GM21576 (cell line): ENCODE data around the gene USP12.

Source experiments
- ATAC-seq: cut with Tn5 transposase; IDR thresholded peaks from one replicate; pipeline ENCODE4 v1.9.1; 2021; ENCODE audit warnings: mild to moderate bottlenecking, moderate library complexity; ENCODE audit not compliant: unreplicated experiment

USP12 gene

DNA sequence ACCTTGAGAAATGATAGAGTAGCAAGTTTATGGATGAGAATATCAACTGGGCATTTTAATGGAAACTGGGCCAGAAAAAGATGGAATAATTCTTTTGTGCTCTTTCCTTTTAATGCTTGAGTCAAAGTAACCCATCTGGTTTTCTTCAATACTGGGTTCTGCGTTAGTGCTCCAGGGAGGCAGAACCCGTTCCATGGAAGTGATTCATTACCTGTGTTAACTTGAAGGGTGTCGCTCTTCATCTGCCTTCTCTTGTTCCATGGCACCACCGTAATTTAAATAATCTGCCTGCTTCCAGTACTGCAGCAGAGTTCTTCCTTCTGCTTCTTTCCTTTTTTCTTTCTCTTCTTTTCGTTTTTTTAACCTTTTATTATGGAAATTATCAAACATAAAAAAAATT is 14.7 kb upstream of the USP12 start:
- ATAC-seq, result no peak

DNA sequence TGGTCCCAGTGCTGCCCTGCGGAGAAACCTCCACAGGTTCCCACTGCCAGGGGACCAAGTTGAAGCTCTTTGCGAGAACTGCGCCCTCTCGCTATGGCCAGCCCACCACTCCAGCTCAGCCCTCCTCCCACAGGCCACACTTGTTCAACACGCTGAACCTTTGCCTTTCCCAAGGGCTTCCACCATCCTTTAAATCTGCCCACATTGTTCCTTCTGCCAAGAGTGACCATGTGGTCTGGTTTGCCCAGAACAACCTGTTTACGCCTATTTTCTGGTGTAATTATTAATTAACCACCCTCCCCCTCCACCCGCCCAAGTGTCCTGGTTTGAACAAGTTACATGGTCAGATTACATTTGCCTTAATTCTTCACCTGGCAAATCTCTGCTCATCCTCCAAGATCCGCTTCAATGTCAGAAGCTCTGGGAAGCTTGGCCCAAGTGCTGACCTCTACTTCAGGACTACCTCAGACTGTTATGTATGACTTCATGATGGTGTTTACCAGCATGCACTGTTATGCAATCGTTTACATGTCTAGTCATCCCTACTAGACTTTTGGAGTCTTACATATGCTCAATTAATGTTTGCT is 12.0 kb upstream of the USP12 start:
- no peak for ATAC-seq

DNA sequence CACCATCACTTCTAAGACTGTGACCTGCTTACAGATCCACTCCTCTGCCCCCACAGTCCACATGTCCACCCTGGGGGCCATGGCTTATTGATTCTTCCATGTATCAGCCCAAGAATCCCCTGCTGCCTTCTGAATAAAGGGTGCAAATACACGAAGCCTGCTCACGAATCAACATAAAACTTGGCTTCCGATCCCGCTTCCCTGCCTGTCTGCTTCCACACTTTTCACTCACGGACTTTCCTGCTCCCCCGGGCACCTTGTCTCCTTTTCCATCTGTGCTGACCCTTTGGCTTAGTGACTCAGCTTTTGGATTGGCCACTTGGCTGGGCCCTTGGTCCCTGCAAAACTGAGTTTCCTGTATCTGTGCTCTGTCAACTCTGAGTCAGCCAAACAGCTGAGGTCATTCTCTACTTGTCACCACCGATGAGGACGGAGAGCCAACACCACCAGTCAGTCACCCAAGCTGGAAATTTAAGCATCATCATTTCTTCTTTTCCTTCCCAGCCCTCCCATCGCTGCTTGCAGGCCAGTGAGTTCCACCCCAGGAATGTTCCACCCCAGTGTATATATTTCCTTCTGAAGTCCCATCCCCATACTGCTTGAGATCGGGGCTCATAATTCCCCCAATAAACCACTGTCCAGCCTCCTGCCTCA is 11.4 kb upstream of the USP12 start:
- no peak for ATAC-seq

DNA sequence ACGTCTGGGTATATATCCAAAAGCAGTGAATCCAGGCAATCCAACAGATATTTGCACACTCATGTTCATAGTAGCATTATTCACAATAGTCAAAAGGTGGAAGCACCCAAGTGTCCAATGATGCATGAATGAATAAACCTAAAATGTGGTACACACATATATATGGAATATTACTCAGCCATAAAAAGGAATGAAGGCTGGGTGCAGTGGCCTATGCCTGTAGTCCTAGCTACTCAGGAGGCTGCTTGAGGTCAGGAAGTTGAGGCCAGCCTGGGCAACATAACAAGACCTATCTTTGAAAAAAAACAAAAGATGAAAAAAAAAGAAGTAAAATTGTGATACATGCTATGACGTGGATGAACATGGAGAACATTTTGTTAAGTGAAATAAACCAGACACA is 10.4 kb upstream of the USP12 start:
- ATAC-seq, result no peak

DNA sequence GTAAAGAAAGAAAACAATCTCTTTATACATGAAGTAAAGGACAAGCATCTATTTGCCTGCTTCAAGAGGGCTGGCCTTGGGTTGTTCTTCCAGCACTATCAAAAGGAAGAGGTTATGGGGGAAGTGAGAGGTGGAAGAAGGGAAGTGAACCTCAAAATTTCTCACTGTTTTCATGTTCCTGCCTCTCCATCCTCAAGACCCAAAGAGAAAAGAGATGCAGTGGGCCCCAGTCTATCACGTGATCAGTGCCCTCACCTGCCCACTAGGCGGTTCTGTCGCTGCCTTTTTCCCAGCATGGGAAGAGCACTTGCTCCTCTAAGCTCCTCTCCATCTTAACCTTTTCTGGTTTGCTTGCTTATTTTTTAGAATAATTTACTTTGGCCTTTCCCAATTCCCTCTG is 6.2 kb upstream of the USP12 start:
- ATAC-seq, result no peak

DNA sequence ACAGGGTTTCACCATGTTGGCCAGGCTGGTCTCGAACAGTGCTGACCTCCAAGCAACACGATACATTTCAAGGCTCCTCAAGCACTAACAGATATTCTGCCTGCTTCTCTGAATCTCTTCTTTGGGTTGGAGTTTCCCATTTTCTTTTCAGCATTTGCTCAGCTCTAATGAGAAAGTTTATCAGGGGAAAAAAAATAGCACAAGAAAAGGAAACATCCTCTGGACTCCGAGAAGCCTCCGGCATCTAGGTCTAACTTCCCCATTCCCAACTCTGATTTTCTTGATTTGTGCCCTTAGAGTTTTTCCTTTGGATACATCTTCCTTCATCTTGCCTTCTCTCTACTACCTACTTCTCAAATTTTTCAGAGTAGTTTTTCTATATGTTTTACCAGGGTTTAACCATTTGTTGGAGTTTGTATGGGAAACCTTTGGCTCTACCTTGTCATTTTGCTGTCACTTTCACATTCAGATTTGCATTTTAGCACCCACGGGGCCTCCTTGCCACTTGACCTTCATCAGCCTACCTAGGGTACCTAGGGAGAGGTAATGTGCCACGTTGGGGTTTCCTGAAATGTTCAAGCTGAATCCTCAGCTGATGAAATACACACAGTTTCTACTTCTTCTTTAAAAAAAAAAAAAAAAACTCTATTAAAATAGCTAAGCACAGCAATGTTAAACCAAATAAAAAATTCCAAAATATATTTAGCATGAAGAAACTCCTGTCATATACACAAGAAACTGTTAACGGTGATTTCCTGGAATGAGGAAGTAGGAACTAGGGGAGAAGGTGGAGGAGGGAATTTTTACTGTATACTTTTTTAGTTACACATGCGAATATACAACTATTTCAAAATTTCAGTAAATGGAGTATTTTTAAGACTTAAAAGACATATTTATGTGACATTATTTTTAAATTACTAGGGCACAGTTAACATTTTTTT is 5.1 kb upstream of the USP12 start:
- no peak for ATAC-seq

DNA sequence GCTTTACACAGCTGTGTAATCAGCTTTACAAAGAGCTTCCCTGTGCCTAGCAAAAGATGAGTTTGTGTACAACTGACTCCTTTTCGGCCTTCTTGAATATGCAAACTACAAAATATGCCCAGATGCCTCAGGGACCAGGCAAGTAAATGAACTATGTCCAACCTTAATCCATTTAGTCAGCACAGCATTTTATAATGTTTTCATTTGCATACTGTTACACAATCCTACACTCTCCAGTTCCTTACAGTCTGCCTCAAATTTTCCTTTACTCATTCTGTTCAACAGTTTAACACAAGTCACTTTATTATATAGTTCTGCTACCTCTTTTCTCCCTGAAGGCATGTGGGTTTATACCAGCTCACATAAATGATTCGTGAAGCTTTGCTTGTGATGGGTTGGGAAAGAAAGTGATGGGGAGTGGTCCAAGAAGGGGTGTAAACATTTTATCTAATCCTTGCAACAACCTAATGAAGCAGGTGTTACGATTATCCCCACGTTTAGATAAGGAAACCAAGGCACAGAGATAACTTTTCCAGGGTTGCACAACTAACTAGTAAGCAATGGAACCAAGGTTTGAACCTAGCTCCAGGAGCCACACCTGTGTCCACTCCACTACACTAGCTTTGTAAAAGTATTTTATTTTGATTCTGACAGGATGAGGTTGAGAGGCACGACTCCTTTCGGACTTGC is 3.3 kb upstream of the USP12 start:
- no peak for ATAC-seq

DNA sequence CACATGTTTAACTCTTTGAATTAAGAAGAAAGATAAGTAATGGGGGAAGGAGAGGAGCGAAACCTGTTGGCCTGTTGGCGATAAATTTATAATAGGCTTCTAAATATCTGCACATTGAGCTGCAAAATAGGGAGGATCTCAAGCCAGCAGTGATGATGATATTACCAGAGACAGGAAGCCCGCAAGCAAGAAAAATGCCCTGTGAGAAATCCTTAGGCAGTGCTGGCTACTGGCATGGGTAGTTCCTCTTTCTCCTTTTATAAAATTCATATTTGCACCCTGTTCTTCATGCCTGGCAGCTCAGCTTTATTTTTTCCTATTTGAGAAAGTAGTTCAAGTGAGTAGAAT is 858 bp upstream of the USP12 start:
- ATAC-seq, result no peak

DNA sequence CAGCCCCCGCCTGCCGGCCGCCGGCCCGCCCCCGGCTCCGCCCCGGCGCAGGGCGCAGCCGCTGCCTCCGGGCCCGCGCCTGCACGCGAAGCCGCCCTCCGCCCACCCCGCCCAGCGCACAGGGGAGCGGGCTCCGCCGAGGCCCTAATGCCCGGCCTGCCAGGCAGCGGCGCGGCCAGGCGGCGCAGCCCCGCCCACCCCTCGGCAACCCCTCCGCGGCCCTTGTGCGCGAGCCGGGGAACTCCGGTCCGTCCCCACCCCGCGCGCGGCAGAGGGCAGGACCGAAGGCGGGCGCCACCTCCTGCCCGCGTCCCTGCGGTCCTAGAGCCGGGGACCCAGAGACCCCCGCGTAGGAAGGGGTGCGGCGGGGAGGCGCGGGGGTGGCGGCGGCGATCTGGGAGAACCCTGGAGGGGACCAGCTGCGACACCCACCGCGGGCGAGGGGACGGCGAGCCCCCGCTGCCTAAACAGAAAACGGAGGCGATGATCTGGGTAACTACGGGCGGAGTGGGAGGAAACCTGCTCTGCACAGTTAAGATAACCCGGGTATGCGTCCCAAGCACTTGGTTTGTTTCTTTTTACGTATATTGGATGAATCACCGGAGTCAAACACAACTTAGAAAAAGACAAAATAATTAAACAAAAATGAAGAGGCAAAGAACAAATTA is 350 bp upstream of the USP12 start:
- peak; percentile 55 for ATAC-seq

DNA sequence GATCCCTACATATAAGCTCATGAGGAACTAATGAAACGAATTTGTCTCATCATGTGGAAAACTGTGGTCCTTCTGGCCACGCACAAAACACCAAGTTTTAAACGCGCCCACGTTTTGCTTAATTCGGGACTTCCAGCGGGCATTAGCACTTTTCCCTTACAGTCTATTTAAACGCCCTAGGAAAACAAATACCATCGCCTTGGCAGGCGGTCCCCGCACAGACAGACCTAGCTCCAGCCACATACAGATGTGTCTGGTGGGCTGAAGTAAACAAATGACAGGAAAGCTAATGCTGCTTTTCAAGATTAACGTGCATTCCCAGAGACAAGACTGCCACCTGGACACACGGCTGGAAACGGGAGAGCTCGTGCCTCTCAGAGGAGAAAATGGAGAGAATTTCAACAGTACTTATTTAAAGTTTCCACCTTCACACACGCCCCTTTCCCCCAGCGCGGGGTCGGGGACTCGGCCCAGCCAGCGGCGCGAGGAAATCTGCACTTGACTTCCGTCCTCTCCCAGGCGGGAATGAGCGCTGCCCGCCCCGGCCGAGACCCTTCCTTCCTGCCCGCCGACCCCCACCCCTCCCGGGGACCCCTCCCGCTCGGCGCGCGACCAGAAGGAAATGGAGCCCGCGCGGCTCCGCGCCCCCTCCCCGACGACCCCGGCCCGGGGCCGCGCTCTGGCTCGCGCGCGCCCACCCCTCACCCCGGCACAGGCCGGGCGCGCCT is 931 bp downstream of the USP12 start:
- ATAC-seq, result peak; percentile 2

DNA sequence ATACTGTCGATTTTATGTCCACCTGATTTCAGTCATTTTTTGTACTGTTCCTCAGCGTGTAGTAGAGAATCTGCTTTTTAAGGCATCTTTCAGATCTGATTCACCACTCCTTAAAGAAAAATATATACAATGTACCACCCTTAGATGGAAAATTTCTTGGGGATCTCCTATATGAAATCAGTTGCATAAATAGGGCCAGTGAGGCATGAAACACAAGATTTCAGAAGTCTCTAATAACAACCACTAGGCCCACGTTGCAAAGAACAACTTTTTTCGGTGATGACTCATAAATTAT is 1.4 kb downstream of the USP12 start:
- no peak for ATAC-seq

DNA sequence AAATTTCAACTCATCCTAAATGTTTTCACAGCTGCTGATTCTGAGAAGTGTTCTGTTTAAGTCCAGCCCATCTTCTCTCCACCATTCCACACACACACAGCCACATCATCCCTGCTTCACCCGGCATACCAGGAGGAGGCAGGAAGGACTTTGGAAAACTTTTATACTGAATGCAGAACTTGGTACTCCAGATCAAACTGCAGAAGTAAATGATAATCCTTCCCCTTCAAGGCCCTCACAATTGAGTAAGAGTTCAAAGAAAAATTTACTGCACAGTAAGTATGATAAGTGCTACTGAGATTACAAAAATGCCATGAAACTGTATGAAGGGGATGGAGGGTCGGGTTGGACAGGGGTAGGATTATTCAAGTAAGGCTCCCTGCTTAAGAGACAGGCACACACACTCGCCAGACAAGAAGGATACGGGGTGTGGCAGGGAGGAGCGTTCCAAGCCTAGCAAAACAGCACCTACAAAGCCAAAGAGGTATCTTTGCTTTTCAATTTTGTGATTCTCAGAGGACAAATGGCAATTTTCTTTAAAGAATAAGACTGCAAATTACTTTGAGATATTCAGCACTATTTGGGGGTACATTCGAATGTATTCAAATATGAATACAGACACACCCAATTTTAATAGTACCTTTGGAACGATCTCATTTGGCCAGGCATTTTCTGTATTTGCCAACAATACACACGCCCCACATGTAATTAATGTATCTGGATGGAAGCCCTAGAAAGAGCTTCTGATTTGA is 2.5 kb downstream of the USP12 start:
- ATAC-seq, result no peak

DNA sequence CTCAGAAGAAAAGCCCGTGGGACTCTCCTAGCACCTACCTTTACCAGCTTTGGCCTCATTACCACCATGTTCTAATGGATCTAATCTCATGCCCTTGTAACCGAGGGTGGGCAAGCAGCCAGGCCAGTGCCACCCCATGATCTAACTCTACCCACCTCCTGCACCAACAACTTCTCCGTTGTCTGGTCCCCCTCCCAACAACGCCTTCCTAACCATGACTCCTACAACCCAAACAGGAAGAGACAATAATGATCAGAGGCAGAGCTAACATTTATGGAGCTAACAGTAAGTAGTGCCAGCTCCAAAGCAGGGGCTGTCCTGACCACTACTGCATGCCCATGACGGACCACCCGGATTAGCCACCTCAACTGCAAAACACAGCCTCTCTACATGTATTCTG is 3.5 kb downstream of the USP12 start:
- no peak for ATAC-seq

DNA sequence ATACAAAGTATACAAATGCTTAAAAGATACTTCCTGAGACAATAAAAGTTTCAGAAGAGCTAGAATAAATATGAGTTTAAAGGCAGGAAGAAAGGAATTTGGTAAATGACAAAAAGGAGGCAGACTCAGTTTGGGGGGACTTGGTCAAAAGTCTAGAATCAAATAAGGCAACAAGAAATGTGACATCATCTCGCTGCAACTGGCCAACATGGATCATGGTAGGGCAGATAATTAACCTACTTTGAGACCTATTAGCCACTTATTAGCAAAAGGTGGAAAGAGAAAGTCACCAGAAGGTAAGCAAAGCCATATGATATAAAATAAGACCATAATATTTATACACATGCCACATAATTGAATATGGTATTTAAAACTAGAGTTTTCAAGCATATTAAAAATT is 5.3 kb downstream of the USP12 start:
- ATAC-seq, result no peak

DNA sequence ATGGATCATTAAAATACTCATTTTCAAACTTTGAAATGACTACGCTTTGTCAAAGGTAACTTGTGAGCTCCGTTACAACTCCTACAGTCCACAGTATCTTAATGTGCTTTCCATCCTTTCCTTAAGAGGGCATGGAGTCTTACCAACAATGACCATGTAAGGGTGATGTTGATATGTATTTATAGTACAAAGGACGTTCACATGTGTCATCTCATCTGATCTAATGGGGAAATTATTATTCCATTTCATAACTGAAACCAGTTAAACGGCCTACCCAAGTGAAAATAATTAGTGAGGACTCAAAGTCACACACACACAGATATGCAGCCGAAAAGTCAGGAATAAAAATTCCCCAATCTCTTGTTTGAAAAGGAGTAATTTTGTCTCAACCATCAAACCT is 9.6 kb downstream of the USP12 start:
- no peak for ATAC-seq

DNA sequence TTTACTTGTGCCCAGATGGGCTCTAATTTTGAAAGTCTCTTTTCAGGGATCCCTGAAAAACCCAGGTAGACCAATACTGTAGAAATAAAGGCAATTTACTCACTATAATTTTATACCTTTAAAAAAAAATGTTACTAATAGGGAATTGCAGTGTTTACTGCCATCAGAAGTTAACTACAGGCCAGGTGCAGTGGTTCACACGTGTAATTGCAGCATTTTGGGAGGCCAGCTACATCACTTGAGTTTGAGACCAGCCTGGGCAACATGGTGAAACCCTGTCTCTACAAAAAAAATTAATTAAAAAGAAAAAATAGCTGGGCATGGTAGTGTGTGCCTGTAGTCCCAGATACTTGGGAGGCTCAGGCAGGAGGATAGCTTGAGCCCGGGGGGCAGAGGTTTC is 10.2 kb downstream of the USP12 start:
- no peak for ATAC-seq

DNA sequence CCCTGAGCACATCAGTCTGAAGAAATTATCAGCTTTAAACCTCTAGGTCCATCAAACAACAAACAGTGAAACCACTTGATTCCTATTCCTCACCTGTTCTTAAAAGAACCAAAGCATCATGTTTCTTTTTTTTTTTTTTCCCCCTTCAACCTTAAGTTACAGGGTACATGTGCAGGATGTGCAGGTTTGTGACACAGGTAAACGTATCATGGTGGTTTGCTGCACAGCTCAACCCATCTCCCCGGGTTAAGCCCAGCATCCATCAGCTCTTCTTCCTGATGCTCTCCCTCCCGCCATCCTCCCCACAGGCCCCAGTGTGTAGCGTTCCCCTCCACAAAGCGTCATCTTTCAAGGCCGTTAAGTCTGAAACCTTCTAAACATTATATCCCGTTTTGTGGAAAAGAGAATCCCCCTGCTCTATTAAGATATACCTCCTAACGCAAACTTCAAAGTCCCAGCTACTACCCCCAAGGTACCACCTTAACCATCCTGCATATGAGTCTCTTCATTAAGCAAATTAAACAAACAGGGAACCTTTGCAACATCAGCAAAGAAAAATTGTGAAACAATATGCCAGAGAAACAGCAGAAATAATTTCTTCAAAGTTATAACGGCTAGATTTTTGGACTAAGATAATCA is 10.8 kb downstream of the USP12 start:
- ATAC-seq, result no peak

DNA sequence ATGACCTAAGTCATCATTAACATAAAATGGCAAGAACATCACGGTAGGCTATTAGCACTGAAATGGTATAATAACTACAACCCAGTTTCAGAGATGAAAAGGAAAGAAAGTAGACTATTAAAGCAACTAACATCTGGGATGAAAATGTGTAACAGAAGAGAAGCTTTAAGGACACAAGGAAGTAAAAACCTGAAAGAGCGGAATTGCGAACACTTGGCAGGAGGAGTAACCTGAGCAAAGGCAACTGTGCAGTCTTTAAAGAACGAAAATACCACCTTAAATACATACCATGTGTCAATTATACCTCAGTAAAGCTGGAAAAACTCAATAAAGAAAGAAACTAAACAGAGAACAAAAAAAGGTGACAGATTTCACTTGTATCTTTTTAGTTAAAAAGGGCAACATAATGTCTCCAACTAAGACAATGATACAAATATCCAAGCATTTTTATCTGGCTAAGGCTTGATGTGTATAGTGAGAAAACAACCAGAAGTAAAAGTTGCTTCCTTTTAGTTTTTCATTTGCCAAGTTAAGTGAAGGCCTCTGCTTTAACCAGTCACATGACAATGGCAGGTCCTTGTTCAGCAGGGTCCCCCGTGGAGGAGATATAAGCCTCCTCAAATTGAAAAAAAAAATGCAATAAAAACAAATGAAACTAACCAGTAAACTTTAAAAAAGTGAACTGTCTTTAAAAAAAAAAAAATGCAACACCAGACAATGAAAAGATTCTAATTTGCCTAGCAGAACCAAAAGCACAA is 11.6 kb downstream of the USP12 start:
- ATAC-seq, result no peak

DNA sequence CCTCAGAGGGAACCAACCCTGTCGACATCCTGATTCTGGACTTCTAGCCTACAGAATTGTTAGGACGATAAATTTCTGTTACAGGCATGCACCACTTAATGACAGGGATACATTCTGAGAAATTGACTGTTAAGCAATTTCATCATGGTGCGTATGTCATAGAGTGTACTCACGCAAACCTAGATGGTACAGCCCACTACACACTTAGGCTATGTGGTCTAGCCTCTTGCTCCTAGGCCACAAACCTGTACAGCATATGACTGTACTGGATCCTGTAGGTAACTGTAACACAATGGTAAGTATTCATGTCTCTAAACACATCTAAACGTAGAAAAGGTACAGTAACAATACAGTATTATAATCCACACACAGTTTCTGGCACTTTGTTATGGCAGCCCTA is 13.3 kb downstream of the USP12 start:
- no peak for ATAC-seq
